WTC11 (cell line): ENCODE results near the gene LHFPL2. TPM values are rescaled to one million over a fixed set of nuclear protein-coding genes. Genes with fewer than 3 reads are reported as not detected.

Experiments
- ATAC-seq: fragments of 200-7000 bp; cut with Tn5 transposase; 2 replicates; pipeline ENCODE4 v1.10.0; 2021; ENCODE audit warnings: mild to moderate bottlenecking, moderate library complexity
- CTCF ChIA-PET: fragments of 300-600 bp; sonication (Branson Sonifier 250); formaldehyde crosslinking; loops from one replicate; lab custom pipeline; 2021; ENCODE audit warnings: antibody characterized with exemption; lab: Charles Lee
- POLR2A ChIA-PET: fragments of 350-600 bp; sonication (Branson Sonifier 250); formaldehyde crosslinking; loops from one replicate; lab custom pipeline; 2021; ENCODE audit warnings: antibody characterized with exemption; lab: Charles Lee
- DNase-seq: peaks from one replicate; pipeline ENCODE4 v3.0.0; 2021; ENCODE audit warnings: low spot score
- H3K27ac Mint-ChIP-seq: 2 replicates; pipeline ENCODE4 v1.8.0; 2021; ENCODE audit warnings: mixed read lengths
- H3K27me3 Mint-ChIP-seq: 2 replicates; pipeline ENCODE4 v1.8.0; 2021; ENCODE audit warnings: low read depth, mild to moderate bottlenecking, moderate library complexity, mixed read lengths
- H3K36me3 Mint-ChIP-seq: 2 replicates; pipeline ENCODE4 v1.8.0; 2021; ENCODE audit warnings: mixed read lengths
- H3K4me1 Mint-ChIP-seq: 2 replicates; pipeline ENCODE4 v1.8.0; 2022; ENCODE audit warnings: mixed read lengths
- H3K4me3 Mint-ChIP-seq: 2 replicates; pipeline ENCODE4 v1.8.0; 2021; ENCODE audit warnings: mild to moderate bottlenecking, moderate library complexity, mixed read lengths
- H3K9me3 Mint-ChIP-seq: 2 replicates; pipeline ENCODE4 v1.8.0; 2021; ENCODE audit warnings: mixed read lengths
- ETV6 ChIP-seq: sonication (generic); formaldehyde crosslinking; IDR thresholded peaks from 2 replicates; pipeline ENCODE4 v1.8.1; 2022; ENCODE audit warnings: mild to moderate bottlenecking, missing genetic modification reagents
- JAZF1 ChIP-seq: fragments of 250-450 bp; sonication (Bioruptor Pico); IDR thresholded peaks from 2 replicates; pipeline ENCODE4 v1.9.0; 2021; ENCODE audit warnings: moderate library complexity, mild to moderate bottlenecking, inconsistent platforms
- MXD4 ChIP-seq: fragments of 250-450 bp; sonication (Bioruptor Pico); IDR thresholded peaks from 2 replicates; pipeline ENCODE4 v1.8.0; 2021; ENCODE audit warnings: mild to moderate bottlenecking, moderate library complexity, borderline replicate concordance
- TEAD1 ChIP-seq: sonication (generic); formaldehyde crosslinking; IDR thresholded peaks from 2 replicates; pipeline ENCODE4 v1.8.0; 2022; ENCODE audit warnings: mild to moderate bottlenecking, missing genetic modification reagents
- ZBTB21 ChIP-seq: sonication (generic); formaldehyde crosslinking; IDR thresholded peaks from 2 replicates; pipeline ENCODE4 v1.8.1; 2023; ENCODE audit warnings: mild to moderate bottlenecking, missing genetic modification reagents, borderline replicate concordance
- ZNF138 ChIP-seq: sonication (generic); formaldehyde crosslinking; conservative IDR thresholded peaks from 2 replicates; pipeline ENCODE4 v1.8.1; 2022; ENCODE audit warnings: mild to moderate bottlenecking, moderate library complexity, missing genetic modification reagents
- ZNF671 ChIP-seq: fragments of 250-450 bp; sonication (Bioruptor Pico); IDR thresholded peaks from 2 replicates; pipeline ENCODE4 v1.8.0; 2021; ENCODE audit warnings: mild to moderate bottlenecking
- total RNA-seq: library from RNA; stranded (reverse); gene quantifications from 3 replicates; pipeline ENCODE4 v1.2.3, GENCODE V29; 2021
- TF ChIP-seq, protein P1 (sequence below): fragments of 250-450 bp; sonication (Bioruptor Pico); IDR thresholded peaks from 2 replicates; pipeline ENCODE4 v1.9.0; 2021; ENCODE audit warnings: mild to moderate bottlenecking, borderline replicate concordance
- TF ChIP-seq, protein P2 (sequence below): sonication (generic); formaldehyde crosslinking; IDR thresholded peaks from 2 replicates; pipeline ENCODE4 v1.8.0; 2023; ENCODE audit warnings: mild to moderate bottlenecking, missing genetic modification reagents
- TF ChIP-seq, protein P3 (sequence below): fragments of 250-450 bp; sonication (Bioruptor Pico); IDR thresholded peaks from 2 replicates; pipeline ENCODE4 v1.8.0; 2021; ENCODE audit warnings: mild to moderate bottlenecking
- TF ChIP-seq, protein P4 (sequence below): sonication (generic); formaldehyde crosslinking; IDR thresholded peaks from 2 replicates; pipeline ENCODE4 v1.8.0; 2022; ENCODE audit warnings: missing genetic modification reagents
- TF ChIP-seq, protein P5 (sequence below): sonication (generic); formaldehyde crosslinking; IDR thresholded peaks from 2 replicates; pipeline ENCODE4 v1.8.0; 2023; ENCODE audit warnings: missing genetic modification reagents, mild to moderate bottlenecking, borderline replicate concordance

LHFPL2 gene
- total RNA-seq, 1 experiment from 2014 or later = 40.6 TPM

DNA sequence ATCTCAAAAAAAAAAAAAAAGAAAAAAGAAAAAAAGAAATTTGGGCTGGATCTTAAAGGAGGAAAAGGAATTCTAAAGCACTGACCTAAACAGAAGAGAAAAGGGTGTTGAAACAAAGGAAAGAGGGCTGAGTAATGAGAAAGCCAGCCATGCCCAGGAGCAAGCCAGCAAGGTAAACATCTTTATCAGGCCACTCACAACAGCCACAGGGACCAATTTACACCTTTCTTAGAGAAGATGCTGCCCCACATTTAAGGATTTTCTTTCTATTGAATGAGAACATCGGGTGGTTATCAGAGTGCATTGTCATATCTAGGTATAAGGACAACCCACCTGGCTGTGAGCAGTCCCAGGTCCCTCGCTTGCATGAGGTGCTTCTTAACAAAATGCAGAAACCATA lies 16.6 kb downstream of the LHFPL2 start:
- no peak overlapping the region for H3K4me3 Mint-ChIP-seq
- H3K27me3 Mint-ChIP-seq = no peaks in the 10 kb centered on the region
- TF ChIP-seq ZNF138 (CRISPR knock-in tag) = no peak
- TF ChIP-seq, protein P1, sequence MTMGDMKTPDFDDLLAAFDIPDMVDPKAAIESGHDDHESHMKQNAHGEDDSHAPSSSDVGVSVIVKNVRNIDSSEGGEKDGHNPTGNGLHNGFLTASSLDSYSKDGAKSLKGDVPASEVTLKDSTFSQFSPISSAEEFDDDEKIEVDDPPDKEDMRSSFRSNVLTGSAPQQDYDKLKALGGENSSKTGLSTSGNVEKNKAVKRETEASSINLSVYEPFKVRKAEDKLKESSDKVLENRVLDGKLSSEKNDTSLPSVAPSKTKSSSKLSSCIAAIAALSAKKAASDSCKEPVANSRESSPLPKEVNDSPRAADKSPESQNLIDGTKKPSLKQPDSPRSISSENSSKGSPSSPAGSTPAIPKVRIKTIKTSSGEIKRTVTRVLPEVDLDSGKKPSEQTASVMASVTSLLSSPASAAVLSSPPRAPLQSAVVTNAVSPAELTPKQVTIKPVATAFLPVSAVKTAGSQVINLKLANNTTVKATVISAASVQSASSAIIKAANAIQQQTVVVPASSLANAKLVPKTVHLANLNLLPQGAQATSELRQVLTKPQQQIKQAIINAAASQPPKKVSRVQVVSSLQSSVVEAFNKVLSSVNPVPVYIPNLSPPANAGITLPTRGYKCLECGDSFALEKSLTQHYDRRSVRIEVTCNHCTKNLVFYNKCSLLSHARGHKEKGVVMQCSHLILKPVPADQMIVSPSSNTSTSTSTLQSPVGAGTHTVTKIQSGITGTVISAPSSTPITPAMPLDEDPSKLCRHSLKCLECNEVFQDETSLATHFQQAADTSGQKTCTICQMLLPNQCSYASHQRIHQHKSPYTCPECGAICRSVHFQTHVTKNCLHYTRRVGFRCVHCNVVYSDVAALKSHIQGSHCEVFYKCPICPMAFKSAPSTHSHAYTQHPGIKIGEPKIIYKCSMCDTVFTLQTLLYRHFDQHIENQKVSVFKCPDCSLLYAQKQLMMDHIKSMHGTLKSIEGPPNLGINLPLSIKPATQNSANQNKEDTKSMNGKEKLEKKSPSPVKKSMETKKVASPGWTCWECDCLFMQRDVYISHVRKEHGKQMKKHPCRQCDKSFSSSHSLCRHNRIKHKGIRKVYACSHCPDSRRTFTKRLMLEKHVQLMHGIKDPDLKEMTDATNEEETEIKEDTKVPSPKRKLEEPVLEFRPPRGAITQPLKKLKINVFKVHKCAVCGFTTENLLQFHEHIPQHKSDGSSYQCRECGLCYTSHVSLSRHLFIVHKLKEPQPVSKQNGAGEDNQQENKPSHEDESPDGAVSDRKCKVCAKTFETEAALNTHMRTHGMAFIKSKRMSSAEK (CRISPR knock-in tag) = no peak
- no peak for TF ChIP-seq ZBTB21 (CRISPR knock-in tag)
- TF ChIP-seq, protein P2, sequence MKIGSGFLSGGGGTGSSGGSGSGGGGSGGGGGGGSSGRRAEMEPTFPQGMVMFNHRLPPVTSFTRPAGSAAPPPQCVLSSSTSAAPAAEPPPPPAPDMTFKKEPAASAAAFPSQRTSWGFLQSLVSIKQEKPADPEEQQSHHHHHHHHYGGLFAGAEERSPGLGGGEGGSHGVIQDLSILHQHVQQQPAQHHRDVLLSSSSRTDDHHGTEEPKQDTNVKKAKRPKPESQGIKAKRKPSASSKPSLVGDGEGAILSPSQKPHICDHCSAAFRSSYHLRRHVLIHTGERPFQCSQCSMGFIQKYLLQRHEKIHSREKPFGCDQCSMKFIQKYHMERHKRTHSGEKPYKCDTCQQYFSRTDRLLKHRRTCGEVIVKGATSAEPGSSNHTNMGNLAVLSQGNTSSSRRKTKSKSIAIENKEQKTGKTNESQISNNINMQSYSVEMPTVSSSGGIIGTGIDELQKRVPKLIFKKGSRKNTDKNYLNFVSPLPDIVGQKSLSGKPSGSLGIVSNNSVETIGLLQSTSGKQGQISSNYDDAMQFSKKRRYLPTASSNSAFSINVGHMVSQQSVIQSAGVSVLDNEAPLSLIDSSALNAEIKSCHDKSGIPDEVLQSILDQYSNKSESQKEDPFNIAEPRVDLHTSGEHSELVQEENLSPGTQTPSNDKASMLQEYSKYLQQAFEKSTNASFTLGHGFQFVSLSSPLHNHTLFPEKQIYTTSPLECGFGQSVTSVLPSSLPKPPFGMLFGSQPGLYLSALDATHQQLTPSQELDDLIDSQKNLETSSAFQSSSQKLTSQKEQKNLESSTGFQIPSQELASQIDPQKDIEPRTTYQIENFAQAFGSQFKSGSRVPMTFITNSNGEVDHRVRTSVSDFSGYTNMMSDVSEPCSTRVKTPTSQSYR (CRISPR knock-in tag) = no peak
- TF ChIP-seq ZNF671 (CRISPR knock-in tag) = no peak
- no peak for TF ChIP-seq JAZF1 (CRISPR knock-in tag)
- TF ChIP-seq, protein P3, sequence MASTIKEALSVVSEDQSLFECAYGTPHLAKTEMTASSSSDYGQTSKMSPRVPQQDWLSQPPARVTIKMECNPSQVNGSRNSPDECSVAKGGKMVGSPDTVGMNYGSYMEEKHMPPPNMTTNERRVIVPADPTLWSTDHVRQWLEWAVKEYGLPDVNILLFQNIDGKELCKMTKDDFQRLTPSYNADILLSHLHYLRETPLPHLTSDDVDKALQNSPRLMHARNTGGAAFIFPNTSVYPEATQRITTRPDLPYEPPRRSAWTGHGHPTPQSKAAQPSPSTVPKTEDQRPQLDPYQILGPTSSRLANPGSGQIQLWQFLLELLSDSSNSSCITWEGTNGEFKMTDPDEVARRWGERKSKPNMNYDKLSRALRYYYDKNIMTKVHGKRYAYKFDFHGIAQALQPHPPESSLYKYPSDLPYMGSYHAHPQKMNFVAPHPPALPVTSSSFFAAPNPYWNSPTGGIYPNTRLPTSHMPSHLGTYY (CRISPR knock-in tag) = no peak
- TF ChIP-seq TEAD1 (CRISPR knock-in tag) = no peak
- no peak for TF ChIP-seq ETV6 (CRISPR knock-in tag)
- TF ChIP-seq, protein P4, sequence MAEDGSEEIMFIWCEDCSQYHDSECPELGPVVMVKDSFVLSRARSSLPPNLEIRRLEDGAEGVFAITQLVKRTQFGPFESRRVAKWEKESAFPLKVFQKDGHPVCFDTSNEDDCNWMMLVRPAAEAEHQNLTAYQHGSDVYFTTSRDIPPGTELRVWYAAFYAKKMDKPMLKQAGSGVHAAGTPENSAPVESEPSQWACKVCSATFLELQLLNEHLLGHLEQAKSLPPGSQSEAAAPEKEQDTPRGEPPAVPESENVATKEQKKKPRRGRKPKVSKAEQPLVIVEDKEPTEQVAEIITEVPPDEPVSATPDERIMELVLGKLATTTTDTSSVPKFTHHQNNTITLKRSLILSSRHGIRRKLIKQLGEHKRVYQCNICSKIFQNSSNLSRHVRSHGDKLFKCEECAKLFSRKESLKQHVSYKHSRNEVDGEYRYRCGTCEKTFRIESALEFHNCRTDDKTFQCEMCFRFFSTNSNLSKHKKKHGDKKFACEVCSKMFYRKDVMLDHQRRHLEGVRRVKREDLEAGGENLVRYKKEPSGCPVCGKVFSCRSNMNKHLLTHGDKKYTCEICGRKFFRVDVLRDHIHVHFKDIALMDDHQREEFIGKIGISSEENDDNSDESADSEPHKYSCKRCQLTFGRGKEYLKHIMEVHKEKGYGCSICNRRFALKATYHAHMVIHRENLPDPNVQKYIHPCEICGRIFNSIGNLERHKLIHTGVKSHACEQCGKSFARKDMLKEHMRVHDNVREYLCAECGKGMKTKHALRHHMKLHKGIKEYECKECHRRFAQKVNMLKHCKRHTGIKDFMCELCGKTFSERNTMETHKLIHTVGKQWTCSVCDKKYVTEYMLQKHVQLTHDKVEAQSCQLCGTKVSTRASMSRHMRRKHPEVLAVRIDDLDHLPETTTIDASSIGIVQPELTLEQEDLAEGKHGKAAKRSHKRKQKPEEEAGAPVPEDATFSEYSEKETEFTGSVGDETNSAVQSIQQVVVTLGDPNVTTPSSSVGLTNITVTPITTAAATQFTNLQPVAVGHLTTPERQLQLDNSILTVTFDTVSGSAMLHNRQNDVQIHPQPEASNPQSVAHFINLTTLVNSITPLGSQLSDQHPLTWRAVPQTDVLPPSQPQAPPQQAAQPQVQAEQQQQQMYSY (CRISPR knock-in tag) = no peak
- no peak for TF ChIP-seq MXD4 (CRISPR knock-in tag)
- TF ChIP-seq, all 79 proteins: peak for 0
- POLR2A ChIA-PET = no interaction called here
- Mint-ChIP-seq H3K4me1 (peaks cover 40% of the 10 kb centered on the region), H3K9me3 (peaks cover 6% of the 10 kb centered on the region; the same call in 1 of the 2 replicates), H3K36me3 (peaks cover 52% of the 10 kb centered on the region), H3K27ac (no peak overlapping the region)
- no peak for DNase-seq
- CTCF ChIA-PET = no interaction called here
- no peak for ATAC-seq

DNA sequence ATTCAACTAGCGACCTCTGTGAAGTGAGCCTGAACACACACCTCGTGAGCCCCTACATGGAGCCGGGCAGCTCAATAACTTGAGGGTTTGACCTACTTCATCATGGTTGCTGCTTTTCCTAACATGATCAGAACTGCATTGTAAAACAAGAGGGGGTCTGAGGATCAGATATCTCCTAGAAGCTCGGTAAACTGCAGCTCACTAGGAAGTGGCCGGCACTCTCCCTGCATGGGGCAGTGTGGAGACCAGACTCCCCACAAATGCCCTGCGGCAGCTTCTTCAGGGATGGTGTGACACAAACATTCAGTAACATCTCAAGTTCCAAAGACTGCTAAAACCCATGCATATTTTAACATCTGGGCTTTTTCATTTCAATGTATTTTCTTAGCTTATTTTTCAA lies 18.5 kb downstream of the LHFPL2 start:
- no peak for TF ChIP-seq TEAD1 (CRISPR knock-in tag)
- TF ChIP-seq, protein P5, sequence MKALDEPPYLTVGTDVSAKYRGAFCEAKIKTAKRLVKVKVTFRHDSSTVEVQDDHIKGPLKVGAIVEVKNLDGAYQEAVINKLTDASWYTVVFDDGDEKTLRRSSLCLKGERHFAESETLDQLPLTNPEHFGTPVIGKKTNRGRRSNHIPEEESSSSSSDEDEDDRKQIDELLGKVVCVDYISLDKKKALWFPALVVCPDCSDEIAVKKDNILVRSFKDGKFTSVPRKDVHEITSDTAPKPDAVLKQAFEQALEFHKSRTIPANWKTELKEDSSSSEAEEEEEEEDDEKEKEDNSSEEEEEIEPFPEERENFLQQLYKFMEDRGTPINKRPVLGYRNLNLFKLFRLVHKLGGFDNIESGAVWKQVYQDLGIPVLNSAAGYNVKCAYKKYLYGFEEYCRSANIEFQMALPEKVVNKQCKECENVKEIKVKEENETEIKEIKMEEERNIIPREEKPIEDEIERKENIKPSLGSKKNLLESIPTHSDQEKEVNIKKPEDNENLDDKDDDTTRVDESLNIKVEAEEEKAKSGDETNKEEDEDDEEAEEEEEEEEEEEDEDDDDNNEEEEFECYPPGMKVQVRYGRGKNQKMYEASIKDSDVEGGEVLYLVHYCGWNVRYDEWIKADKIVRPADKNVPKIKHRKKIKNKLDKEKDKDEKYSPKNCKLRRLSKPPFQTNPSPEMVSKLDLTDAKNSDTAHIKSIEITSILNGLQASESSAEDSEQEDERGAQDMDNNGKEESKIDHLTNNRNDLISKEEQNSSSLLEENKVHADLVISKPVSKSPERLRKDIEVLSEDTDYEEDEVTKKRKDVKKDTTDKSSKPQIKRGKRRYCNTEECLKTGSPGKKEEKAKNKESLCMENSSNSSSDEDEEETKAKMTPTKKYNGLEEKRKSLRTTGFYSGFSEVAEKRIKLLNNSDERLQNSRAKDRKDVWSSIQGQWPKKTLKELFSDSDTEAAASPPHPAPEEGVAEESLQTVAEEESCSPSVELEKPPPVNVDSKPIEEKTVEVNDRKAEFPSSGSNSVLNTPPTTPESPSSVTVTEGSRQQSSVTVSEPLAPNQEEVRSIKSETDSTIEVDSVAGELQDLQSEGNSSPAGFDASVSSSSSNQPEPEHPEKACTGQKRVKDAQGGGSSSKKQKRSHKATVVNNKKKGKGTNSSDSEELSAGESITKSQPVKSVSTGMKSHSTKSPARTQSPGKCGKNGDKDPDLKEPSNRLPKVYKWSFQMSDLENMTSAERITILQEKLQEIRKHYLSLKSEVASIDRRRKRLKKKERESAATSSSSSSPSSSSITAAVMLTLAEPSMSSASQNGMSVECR (CRISPR knock-in tag) = no peak
- POLR2A ChIA-PET = no interaction called here
- Mint-ChIP-seq H3K27me3 (no peaks in the 10 kb centered on the region), H3K4me1 (peaks cover 27% of the 10 kb centered on the region), H3K27ac (no peak overlapping the region), H3K4me3 (no peak overlapping the region), H3K9me3 (peaks cover 6% of the 10 kb centered on the region; the same call in 1 of the 2 replicates), H3K36me3 (peaks cover 63% of the 10 kb centered on the region)
- ATAC-seq (no peak), DNase-seq (no peak)
- CTCF ChIA-PET = no interaction called here
